Subcutaneous adipose tissue (tissue), 4 donors: ENCODE measurements around the gene HERC6. TPM values are rescaled to one million over a fixed set of nuclear protein-coding genes. Genes with fewer than 3 reads are reported as not detected.

Experiments
- total RNA-seq, 4 donors: library from RNA; depleted of rRNA; stranded (reverse); fragments of >200 nt; gene quantifications; one replicate each; pipeline ENCODE4 v1.1.0, GENCODE V29; 2016
- TF ChIP-seq, protein P1 (sequence below): fragments of 450-650 bp; IDR thresholded peaks from one replicate; pipeline ENCODE4 v1.5.1; 2016; ENCODE audit warnings: low read depth, mild to moderate bottlenecking, control low read depth, antibody characterized with exemption, moderate library complexity

The HERC6 gene
- total RNA-seq, 4 donors from 2014 or later: 4.2 to 13.2 (median 5.5) TPM

DNA sequence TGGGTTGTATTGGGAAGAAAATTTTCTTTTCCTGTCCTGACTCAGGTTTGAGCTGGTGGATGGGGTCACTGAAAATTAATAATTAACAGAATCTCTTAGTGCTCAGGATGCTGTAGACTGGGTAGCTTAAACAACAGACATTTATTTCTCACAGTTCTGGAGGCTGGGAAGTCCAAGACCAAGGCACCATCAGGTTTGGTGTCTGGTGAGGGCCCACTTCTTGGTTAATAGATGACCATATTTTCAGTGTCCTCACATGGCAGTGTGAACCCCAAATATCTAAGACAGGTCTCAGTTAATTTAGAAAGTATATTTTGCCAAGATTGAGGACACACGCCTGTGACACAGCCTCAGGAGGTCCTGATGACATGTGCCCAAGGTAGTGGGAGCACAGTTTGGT is 31.1 kb downstream of the HERC6 start:
- TF ChIP-seq, protein P1, sequence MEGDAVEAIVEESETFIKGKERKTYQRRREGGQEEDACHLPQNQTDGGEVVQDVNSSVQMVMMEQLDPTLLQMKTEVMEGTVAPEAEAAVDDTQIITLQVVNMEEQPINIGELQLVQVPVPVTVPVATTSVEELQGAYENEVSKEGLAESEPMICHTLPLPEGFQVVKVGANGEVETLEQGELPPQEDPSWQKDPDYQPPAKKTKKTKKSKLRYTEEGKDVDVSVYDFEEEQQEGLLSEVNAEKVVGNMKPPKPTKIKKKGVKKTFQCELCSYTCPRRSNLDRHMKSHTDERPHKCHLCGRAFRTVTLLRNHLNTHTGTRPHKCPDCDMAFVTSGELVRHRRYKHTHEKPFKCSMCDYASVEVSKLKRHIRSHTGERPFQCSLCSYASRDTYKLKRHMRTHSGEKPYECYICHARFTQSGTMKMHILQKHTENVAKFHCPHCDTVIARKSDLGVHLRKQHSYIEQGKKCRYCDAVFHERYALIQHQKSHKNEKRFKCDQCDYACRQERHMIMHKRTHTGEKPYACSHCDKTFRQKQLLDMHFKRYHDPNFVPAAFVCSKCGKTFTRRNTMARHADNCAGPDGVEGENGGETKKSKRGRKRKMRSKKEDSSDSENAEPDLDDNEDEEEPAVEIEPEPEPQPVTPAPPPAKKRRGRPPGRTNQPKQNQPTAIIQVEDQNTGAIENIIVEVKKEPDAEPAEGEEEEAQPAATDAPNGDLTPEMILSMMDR: no peak

DNA sequence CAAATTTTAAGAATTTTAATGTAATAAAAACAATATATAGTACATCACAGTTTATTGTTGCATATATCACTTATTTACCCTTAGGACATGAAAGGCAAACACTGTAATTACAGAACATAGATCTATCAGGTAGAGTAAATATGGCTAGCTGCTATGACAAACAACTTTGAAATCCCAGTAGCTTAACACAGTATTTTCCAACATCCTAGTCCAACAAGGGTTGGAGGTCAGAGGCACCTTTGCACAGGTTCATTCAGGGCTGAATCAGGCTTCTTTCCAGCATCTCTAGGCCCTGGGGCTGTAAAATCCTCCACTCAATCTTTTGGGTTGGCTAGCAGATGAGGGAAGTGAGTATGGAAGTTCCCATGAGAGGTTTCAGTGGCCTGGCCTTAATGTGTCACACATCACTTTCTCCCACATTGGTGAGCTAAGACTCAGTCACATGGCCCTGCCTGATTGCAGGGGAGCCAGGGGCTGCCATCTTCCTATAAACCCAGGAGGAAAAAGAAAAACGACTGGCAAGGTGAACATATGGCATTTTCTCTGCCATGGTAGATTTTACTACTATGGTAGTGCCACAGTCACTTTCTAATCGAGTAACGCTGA is 32.9 kb downstream of the HERC6 start:
- TF ChIP-seq, protein P1: no peak

DNA sequence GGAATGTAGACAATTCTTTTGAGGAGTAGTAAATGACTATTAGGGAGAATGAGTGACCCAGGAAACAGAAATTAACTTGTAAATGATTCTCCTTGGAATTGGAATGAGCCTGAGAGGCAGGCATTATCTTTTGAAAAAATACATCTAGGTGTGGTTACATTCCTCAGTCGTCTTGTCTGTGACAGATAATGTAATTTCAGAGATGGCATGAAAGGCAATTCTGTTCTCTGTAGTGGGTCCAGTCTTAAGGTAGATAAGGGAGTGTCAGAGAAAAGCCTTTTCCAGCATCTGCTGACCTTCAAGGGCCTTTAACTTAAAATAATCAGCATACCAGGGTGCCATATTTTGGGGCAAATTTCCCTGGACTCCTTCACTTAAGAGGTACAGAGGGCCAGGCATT is 35.1 kb downstream of the HERC6 start:
- TF ChIP-seq, protein P1: no peak

DNA sequence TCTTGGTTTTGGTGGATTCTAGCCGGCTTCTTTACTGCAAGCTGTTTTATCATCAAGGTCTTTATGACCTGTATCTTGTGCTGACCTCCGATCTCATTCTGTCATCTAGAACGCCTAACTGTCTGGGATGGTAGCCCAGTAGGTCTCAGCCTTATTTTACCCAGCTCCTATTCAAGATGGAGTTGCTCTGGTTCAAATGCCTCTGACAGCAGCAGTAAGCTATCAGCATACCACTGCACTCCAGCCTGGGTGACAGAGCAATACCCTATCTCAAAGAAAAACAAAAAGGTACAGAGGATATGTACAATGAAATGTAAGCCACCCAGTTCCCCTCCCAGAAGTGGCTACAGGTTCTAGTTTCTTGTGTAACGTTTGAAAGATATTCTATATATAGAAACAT is 36.1 kb downstream of the HERC6 start:
- TF ChIP-seq, protein P1: no peak

DNA sequence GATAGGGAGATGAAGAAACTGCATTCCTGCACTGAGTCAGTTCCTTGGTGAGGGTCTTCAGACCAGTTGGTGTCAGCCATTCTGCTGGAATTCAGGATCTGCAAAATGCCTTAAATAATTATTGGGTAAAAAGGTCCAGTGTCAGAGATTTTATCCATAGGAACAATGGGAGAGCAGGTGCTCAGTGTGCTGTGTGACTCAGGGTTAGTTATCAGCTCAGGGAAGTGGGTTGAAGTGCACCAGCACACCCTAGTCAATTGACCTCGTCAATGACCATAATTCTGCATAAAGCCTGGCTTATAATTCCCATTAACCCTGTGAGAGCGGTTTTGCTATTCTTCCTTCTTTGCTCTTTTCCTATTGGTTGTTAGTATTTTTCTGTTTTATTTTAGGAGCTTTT is 37.3 kb downstream of the HERC6 start:
- TF ChIP-seq, protein P1: no peak

DNA sequence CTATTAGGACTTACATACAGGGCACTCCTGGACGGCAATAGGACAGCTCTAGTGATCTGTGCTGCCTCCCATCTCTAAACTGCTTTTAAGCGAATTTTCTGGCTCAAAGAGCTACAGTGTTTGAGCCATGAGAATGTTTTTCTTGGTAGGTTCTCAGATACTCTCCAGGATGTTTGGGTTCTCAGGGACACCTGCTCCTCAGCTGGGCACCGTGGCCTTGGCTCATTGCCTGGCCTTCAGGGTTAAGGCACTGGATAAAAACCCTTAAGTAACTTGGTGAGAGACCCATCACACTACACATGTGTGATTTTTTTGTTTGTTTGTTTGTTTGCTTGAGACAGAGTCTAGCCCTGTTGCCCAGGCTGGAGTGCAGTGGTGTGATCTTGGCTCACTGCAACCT is 39.8 kb downstream of the HERC6 start:
- TF ChIP-seq, protein P1: no peak

DNA sequence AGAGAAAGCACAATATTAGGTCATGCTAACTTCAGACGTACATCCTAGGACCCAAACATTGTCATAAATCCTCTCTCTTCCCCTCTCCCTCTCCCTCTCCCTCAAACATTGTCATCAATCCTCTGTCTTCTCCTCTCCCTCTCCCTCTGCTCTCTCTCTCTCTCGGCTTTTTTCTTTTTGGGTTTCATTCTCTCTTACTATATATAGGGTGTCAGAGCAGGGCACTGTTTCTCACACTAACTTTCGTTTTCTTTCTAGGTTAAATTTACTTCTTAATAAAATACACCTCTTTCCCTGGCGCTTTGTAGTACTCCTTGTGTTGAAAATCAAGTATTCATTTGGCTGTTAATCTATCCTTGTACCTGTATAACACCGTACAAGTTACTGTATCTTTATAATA is 41.2 kb downstream of the HERC6 start:
- TF ChIP-seq, protein P1: no peak
